ENCODE results near the gene SPDYE16.
"Not testable (repeated sequence)": the region's sequence is repeated elsewhere in the genome, so short reads cannot be mapped to it uniquely, and the experiment has no call there.

The SPDYE16 gene

GRCh38 chr7:76549025-76549854, 6.1 kb upstream of the SPDYE16 start:
- DNase-seq, result peak; percentile 86

GRCh38 chr7:76531643-76532042, 11.5 kb downstream of the SPDYE16 start:
- DNase-seq, result not testable (repeated sequence)

- not testable (repeated sequence) for DNase-seq
Observed at GRCh38 chr7:76526183-76526582, 16.9 kb downstream of the SPDYE16 start.

GRCh38 chr7:76516932-76517331, 26.2 kb downstream of the SPDYE16 start:
- not testable (repeated sequence) for DNase-seq

- DNase-seq, result no peak
Observed at GRCh38 chr7:76515999-76516443, 27.1 kb downstream of the SPDYE16 start.

GRCh38 chr7:76514926-76515771, 27.9 kb downstream of the SPDYE16 start:
- no peak for DNase-seq

- DNase-seq, result no peak
Observed at GRCh38 chr7:76513817-76514799, 29.0 kb downstream of the SPDYE16 start.

- no peak for DNase-seq
Observed at GRCh38 chr7:76512941-76513816, 29.9 kb downstream of the SPDYE16 start.

GRCh38 chr7:76511911-76512885, 30.9 kb downstream of the SPDYE16 start:
- DNase-seq, result not testable (repeated sequence)

- DNase-seq, result not testable (repeated sequence)
Observed at GRCh38 chr7:76511200-76511910, 31.7 kb downstream of the SPDYE16 start.

GRCh38 chr7:76509931-76510877, 32.9 kb downstream of the SPDYE16 start, which contains the start of gene UPK3B:
Gene UPK3B, plus strand, starts transcription at chr7:76510552. Its CDS starts 101 bp downstream, at chr7:76510653.
- DNase-seq, result no peak

- no peak for DNase-seq
Observed at GRCh38 chr7:76507723-76508406, 35.2 kb downstream of the SPDYE16 start.

GRCh38 chr7:76506643-76507042, 36.5 kb downstream of the SPDYE16 start:
- DNase-seq, result not testable (repeated sequence)

GRCh38 chr7:76506081-76506440, 37.0 kb downstream of the SPDYE16 start:
- DNase-seq, result no peak

- DNase-seq, result no peak
Observed at GRCh38 chr7:76505168-76506080, 37.7 kb downstream of the SPDYE16 start.

Measured in NCI-H146 (cell line).